Nephron progenitor cell (in vitro differentiated cells): Measurements from ENCODE around the gene XKR7.

ENCODE experiments used
- DNase-seq: peaks from one replicate; pipeline ENCODE4 v3.0.0; 2021
- H3K27ac Mint-ChIP-seq: 2 replicates; pipeline ENCODE4 v1.8.0; 2021; ENCODE audit warnings: mild to moderate bottlenecking, moderate library complexity, mixed read lengths
- H3K27me3 Mint-ChIP-seq: 2 replicates; pipeline ENCODE4 v1.8.0; 2021; ENCODE audit warnings: mild to moderate bottlenecking, low read depth, mixed read lengths; ENCODE audit not compliant: poor library complexity
- H3K36me3 Mint-ChIP-seq: 2 replicates; pipeline ENCODE4 v1.8.0; 2021; ENCODE audit warnings: low read depth, mixed read lengths
- H3K4me1 Mint-ChIP-seq: 2 replicates; pipeline ENCODE4 v1.8.0; 2021; ENCODE audit warnings: mixed read lengths
- H3K4me3 Mint-ChIP-seq: 2 replicates; pipeline ENCODE4 v1.8.0; 2021; ENCODE audit warnings: mild to moderate bottlenecking, moderate library complexity, mixed read lengths
- H3K9me3 Mint-ChIP-seq: 2 replicates; pipeline ENCODE4 v1.8.0; 2021; ENCODE audit warnings: mild to moderate bottlenecking, moderate library complexity, mixed read lengths
- TF ChIP-seq, protein P1 (sequence below): fragments of 200-600 bp; sonication (generic); IDR thresholded peaks from 2 replicates; pipeline ENCODE4 v1.5.0; 2021; ENCODE audit warnings: antibody characterized with exemption

XKR7 gene

DNA sequence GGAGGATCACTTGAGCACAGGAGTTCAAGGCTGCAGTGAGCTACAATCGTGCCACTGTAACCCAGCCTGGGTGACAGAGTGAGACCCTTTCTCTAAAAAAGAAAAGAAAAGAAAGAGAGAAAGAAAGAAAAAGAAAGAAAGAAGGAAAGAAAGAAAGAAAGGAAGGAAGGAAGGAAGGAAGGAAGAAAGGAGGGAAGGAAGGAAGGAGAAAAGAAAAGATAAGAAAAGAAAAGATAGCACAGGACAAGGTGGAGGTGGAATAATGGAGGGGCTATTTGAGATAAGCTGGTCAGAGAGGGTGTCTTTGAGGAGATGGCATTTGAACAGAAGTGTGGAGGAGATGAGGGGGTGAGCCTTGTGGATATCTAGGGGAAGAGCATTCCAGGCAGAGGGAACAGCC lies 13.5 kb upstream of the XKR7 start:
- peaks cover 51% of the 10 kb centered on the region for H3K27me3 Mint-ChIP-seq
- no peak overlapping the region for H3K4me3 Mint-ChIP-seq
- H3K27ac Mint-ChIP-seq = no peak overlapping the region
- H3K36me3 Mint-ChIP-seq = peaks cover 18% of the 10 kb centered on the region
- no peaks in the 10 kb centered on the region for H3K9me3 Mint-ChIP-seq
- peaks cover 27% of the 10 kb centered on the region for H3K4me1 Mint-ChIP-seq
- DNase-seq = no peak
- TF ChIP-seq, protein P1, sequence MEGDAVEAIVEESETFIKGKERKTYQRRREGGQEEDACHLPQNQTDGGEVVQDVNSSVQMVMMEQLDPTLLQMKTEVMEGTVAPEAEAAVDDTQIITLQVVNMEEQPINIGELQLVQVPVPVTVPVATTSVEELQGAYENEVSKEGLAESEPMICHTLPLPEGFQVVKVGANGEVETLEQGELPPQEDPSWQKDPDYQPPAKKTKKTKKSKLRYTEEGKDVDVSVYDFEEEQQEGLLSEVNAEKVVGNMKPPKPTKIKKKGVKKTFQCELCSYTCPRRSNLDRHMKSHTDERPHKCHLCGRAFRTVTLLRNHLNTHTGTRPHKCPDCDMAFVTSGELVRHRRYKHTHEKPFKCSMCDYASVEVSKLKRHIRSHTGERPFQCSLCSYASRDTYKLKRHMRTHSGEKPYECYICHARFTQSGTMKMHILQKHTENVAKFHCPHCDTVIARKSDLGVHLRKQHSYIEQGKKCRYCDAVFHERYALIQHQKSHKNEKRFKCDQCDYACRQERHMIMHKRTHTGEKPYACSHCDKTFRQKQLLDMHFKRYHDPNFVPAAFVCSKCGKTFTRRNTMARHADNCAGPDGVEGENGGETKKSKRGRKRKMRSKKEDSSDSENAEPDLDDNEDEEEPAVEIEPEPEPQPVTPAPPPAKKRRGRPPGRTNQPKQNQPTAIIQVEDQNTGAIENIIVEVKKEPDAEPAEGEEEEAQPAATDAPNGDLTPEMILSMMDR = no peak

DNA sequence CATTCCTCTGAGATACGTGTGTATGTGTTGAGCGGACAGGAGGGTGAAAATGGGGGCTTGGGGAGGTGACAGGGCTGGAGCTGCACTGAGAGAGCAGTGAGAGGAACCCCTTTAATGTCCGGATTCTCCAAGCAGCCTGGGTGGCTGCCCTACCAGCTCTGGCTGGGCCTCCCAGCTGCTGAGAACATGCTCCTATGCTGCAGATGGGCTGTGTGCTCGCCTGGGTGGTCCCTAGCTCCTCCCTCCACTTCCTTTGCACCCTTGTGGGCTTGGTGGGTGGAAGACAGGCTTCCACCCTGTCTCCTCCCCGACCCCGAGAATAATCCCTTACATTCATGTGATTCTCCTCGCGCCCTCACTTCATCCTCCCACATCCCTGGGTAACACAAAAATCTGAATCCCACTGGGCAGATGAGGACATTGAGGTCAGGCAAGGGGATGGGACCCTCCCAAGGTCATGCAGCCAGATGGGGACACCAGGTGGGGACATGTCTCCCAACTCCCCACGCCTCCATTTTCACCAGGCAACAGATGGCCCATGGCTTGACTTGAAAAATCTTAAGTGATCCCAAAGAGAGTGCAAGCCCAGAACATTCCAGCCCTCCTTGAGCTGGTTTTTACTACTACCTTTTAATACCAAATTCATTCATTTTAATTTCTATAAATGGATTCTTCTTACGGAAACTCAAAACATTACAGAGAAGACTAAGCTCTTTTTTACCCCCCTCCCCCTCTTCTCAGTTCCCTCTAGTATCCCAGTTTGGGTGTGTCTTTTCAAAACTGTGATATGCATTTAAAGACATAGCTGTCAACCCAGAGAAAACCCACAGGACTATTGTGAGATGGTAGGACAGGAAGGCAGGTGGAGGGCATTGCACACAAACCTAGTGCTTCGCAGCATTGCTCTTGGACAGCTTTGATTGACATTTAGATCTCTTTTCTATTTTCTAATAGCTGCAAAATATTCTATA lies 11.1 kb upstream of the XKR7 start:
- TF ChIP-seq, protein P1 = no peak
- H3K4me3 Mint-ChIP-seq = no peak overlapping the region

DNA sequence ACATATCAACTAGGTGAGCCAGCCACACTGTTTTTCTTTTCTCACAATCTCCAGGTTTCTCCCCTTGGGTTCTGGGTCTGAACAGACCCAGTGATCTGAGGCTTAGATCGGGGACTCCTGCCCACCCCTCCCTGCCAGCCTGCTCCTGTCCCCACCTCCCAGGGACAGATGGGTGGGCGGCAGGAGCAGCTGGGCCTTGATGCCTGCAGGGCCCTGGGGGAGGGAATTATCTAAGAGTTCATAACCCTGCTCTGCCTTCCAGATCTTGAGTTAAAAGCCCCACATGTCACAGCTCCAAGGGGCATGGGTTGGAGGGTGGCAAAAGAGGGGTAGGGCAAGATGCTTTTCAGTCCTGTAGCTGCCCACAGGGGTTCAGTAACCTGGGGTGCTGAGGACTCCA lies 5.2 kb upstream of the XKR7 start:
- H3K4me1 Mint-ChIP-seq = peaks cover 47% of the 10 kb centered on the region
- H3K9me3 Mint-ChIP-seq = no peaks in the 10 kb centered on the region
- TF ChIP-seq, protein P1 = no peak
- DNase-seq = no peak
- H3K27ac Mint-ChIP-seq = no peak overlapping the region
- H3K4me3 Mint-ChIP-seq = no peak overlapping the region
- peaks cover 28% of the 10 kb centered on the region for H3K27me3 Mint-ChIP-seq
- H3K36me3 Mint-ChIP-seq = no peaks in the 10 kb centered on the region

More for the DNA sequence above, 11.1 kb upstream of the XKR7 start:
- H3K4me1 Mint-ChIP-seq = peaks cover 12% of the 10 kb centered on the region
- H3K27ac Mint-ChIP-seq = no peak overlapping the region
- no peaks in the 10 kb centered on the region for H3K36me3 Mint-ChIP-seq
- H3K27me3 Mint-ChIP-seq = peaks cover 53% of the 10 kb centered on the region
- H3K9me3 Mint-ChIP-seq = no peaks in the 10 kb centered on the region
- DNase-seq = no peak

DNA sequence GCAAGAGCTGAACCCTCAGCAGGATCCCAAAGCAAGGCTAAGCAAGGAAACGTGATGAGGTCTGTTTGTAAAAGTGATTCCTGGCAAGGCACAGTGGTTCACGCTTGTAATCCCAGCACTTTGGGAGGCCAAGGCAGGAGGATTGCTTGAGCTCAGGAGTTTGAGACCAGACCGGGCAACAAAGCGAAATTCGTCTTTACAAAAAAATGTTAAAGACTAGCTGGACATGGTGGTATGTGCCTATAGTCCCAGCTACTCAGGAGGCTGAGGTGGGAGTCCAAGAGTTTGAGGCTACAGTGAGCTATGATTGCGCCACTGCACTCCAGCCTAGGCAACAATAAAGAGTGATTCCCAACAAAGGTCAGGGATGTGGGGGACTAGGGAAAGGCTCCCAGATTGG lies 4.1 kb upstream of the XKR7 start:
- Mint-ChIP-seq H3K36me3 (no peaks in the 10 kb centered on the region), H3K4me3 (no peak overlapping the region), H3K4me1 (peaks cover 56% of the 10 kb centered on the region), H3K27me3 (peaks cover 28% of the 10 kb centered on the region), H3K27ac (no peak overlapping the region), H3K9me3 (no peaks in the 10 kb centered on the region)
- no peak for DNase-seq
- TF ChIP-seq, protein P1 = no peak

DNA sequence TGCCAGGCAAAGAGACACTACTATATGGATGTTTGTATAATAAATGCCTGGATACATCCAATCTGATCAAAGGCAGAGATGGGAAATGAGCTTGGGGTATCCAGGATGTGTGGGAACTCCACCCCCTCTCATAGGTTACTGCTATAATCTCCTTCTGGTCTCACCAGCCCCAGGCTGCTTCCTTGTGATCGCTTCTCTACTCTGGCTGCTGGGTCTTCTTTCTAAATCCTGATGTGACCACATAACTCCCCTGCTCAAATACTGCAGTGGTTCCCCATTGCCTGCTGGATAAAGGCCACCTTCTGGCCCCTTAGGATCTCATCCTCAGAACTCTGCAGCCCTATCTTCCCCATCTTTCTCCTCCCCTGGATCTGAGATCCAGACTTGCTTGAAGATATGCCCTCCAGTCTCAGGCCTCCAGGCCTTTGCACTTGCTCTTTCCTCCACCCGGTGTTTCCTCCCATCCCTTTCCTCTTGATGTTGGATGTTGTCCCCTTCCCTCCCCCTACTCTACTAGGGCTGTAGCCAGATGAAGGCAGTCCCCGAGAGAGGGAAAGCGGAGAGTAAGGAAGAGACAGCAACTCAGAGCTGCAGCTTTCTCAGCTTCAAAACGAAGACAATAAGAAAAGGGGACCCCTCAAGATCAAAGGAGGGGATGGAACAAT lies 828 bp upstream of the XKR7 start:
- H3K27ac Mint-ChIP-seq = no peak overlapping the region
- peaks cover 77% of the 10 kb centered on the region for H3K4me1 Mint-ChIP-seq
- TF ChIP-seq, protein P1 = no peak
- H3K9me3 Mint-ChIP-seq = no peaks in the 10 kb centered on the region
- H3K27me3 Mint-ChIP-seq = peaks cover 29% of the 10 kb centered on the region
- DNase-seq = no peak
- H3K36me3 Mint-ChIP-seq = no peaks in the 10 kb centered on the region
- H3K4me3 Mint-ChIP-seq = peak overlapping the region; percentile 84
